Measurements from ENCODE around the gene LTBR.

LTBR gene

GRCh38 chr12:6384499-6385436 is 806 bp downstream of the LTBR start:
- no peak for DNase-seq

- no peak for DNase-seq
Observed at GRCh38 chr12:6386038-6386437, 2.1 kb downstream of the LTBR start.

GRCh38 chr12:6386491-6386890 is 2.5 kb downstream of the LTBR start:
- no peak for DNase-seq

DNA sequence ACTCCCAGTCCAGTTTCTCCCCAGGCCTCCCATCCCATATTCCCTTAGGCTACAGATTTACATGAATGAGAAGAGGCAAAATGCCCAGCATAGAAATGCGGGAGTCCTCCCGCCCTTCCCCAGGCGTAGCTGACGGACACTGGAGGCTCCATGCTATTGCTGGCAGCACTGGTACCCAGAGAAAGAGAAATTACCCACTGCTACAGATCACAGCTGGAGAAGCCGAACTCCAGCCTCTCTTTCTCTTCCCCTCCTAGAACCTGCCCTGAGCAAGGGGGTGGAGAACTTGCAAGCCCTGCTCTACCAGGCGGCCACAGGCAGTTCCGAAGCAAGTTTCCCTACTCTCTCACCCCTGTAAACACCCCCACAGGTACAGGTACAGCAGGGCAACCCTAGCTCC is 3.6 kb downstream of the LTBR start:
- DNase-seq = no peak

- DNase-seq = no peak
Observed at GRCh38 chr12:6390084-6390799, 6.3 kb downstream of the LTBR start.

GRCh38 chr12:6391013-6391412 is 7.1 kb downstream of the LTBR start:
- DNase-seq = no peak

DNA sequence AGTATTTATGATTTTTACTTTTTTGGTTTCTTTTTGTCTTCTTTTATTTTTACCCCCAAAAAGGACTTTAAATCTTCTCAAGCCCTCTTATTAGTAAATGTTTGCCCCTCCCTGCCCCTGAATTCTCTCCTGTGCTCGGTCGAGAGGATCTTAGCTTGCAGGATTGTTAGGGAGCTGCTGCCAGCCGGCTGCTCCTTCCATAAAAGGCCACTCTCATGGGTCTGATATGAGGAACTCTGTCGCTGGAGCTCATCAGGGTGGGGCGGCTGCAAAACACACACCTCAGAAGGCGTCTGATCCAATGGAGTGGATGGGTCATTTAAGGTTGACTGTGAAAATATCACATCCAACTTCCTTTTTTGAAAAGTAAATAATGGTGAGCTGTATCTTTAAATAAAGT is 8.5 kb downstream of the LTBR start:
- no peak for DNase-seq

DNA sequence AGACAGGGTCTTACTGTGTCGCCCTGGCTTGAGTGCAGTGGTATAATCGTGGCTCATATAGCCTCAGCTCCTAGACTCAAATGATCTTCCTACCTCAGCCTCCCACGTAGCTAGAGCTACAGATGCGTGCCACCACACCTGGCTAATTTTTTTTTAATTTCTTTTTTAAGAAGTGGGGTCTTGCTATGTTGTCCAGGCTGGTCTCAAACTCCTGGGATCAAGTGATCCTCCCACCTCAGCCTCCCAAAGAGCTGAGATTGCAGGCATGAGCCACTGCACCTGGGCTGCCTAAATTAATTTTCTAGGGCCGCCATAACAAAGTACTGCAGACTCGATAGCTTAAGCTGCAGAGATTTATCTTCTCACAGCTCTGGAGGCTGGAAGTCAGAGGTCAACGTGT is 9.1 kb downstream of the LTBR start:
- DNase-seq = no peak

- DNase-seq = no peak
Observed at GRCh38 chr12:6394398-6394797, 10.4 kb downstream of the LTBR start.

GRCh38 chr12:6396031-6396430 is 12.1 kb downstream of the LTBR start:
- no peak for DNase-seq

- no peak for DNase-seq
Observed at GRCh38 chr12:6399884-6400644, 16.1 kb downstream of the LTBR start.

- no peak for DNase-seq
Observed at GRCh38 chr12:6404390-6404789, 20.4 kb downstream of the LTBR start.

GRCh38 chr12:6405963-6406362 is 22.0 kb downstream of the LTBR start:
- DNase-seq = no peak

DNA sequence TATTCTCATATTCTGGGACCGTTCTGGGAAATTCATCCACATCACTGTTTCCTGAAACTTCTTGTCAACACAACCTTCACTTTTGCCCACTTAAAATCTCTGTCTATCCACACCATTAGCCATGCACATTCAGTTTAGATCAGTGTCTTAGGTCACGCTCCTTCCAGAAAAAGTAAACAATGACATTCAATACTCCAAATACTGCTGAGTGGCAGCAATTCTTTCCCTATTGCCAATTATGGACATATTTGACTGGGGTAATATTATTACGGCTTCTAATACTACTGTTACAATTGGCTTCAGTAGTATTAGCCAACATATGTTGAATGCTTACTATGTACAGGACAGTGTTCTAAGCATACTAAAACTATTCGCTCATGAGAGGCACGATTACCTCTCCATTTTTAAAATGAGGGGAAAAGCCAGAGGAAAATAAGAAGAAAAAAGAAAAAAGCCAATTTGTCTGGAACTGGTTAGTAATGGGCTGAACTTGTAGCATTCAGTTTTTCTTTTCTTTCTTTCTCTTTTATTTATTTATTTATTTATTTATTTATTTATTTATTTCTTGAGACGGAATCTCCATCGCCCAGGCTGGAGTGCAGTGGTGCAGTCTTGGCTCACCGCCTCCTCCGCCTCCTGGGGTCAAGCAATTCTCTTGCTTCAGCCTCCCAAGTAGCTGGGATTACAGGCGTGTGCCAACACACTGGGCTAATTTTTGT is 23.4 kb downstream of the LTBR start:
- DNase-seq = no peak

GRCh38 chr12:6416596-6416995 is 32.6 kb downstream of the LTBR start:
- DNase-seq = no peak

- DNase-seq = no peak
Observed at GRCh38 chr12:6418796-6419195, 34.8 kb downstream of the LTBR start.

- no peak for DNase-seq
Observed at GRCh38 chr12:6420364-6420763, 36.4 kb downstream of the LTBR start.

DNA sequence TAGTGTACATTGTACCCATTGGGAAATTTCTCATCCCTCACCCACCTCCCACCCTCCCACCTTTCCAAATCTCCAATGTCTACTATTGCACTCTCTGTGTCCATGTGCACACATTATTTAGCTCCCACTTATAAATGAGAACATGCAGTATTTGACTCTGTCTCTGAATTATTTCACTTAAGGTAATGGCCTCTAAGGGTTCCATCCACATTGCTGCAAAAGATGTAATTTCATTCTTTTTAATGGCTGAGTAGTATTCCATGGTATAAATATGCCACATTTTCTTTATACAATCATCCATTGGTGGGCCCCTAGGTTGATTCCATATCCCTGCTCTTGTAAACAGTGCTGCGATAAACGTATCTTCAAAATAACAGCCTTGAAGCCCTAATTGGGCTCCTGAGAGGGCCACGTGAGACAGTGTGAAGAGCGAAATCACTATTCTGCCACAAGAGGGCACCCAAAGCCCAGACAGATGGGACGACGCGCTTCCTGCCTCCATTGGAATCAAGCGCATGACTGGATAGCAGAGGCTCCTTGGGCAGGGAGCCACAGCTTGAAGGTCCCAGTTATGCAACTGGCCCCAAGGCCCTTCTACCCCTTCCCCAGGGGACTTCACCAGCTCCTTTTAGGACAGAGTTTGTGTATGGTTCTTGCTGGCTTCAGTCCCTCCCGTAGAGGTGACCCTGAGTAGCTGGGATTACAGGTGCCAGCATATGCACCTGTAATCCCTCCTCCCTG is 39.5 kb downstream of the LTBR start:
- peak; percentile 89 for DNase-seq

- no peak for DNase-seq
Observed at GRCh38 chr12:6424008-6424347, 40.0 kb downstream of the LTBR start.

DNA sequence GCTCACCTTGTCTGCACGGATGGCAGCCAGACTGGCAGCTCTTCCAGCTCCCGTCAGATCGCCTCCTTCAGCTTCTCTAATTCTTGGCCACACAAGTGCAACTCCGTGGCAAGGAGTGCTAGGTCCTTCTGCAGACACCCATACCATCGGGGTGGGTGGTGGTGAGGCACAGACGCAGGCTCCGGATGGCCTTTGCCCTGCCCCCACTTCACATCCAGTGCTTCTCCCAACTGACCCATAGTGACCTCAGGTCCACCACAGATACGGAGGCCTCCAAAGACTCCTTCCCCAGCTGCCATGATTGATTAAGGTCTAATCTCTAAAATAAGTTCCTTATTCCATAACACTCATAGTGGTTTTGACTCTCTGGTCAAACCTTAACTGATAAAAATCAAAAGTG is 40.9 kb downstream of the LTBR start:
- DNase-seq = no peak

GRCh38 chr12:6425590-6426531 is 41.9 kb downstream of the LTBR start:
- no peak for DNase-seq

Data from fibroblast of skin of back (primary cell).